IPS-NIHi7 (cell line): ENCODE results near the gene LENEP.
"Not testable (repeated sequence)": the region's sequence is repeated elsewhere in the genome, so short reads cannot be mapped to it uniquely, and the experiment has no call there.

Experiments
- DNase-seq: peaks from one replicate; pipeline ENCODE4 v3.0.0; 2012; ENCODE audit warnings: mixed read lengths; ENCODE audit errors: extremely low spot score

Gene LENEP

GRCh38 chr1:154974808-154975408 is 18.5 kb upstream of the LENEP start:
- peak; percentile 84 for DNase-seq

GRCh38 chr1:154975409-154976059 is 17.9 kb upstream of the LENEP start:
- DNase-seq, result no peak

GRCh38 chr1:154977762-154978161 is 15.6 kb upstream of the LENEP start:
- not testable (repeated sequence) for DNase-seq

- DNase-seq, result no peak
Measured at GRCh38 chr1:154978360-154978759, 15.0 kb upstream of the LENEP start.

GRCh38 chr1:154982341-154982740 is 11.0 kb upstream of the LENEP start:
- DNase-seq, result no peak

GRCh38 chr1:154982897-154983648 is 10.3 kb upstream of the LENEP start, which contains the start of gene FLAD1:
Gene FLAD1 (plus strand): TSS chr1:154983344. CDS start chr1:154983695, 351 bp downstream.
- peak; percentile 95 for DNase-seq

GRCh38 chr1:154983776-154984466 is 9.5 kb upstream of the LENEP start:
- DNase-seq, result no peak

- DNase-seq, result not testable (repeated sequence)
Measured at GRCh38 chr1:154986736-154987135, 6.7 kb upstream of the LENEP start.

- DNase-seq, result no peak
Measured at GRCh38 chr1:154987326-154987725, 6.1 kb upstream of the LENEP start.

GRCh38 chr1:154988058-154988954 is 5.1 kb upstream of the LENEP start:
- DNase-seq, result no peak

- DNase-seq, result no peak
Measured at GRCh38 chr1:154989195-154989860, 4.1 kb upstream of the LENEP start.

GRCh38 chr1:154990276-154990675 is 3.1 kb upstream of the LENEP start:
- no peak for DNase-seq

- DNase-seq, result peak; percentile 29
Measured at GRCh38 chr1:154992721-154993571, 440 bp upstream of the LENEP start.

- no peak for DNase-seq
Measured at GRCh38 chr1:154994269-154994587, 842 bp downstream of the LENEP start.

GRCh38 chr1:154994591-154994990 is 1.2 kb downstream of the LENEP start:
- no peak for DNase-seq

- not testable (repeated sequence) for DNase-seq
Measured at GRCh38 chr1:154995301-154995983, 2.1 kb downstream of the LENEP start.

GRCh38 chr1:154996966-154997701 is 3.7 kb downstream of the LENEP start:
- DNase-seq, result no peak

- DNase-seq, result no peak
Measured at GRCh38 chr1:154998201-154998780, 4.9 kb downstream of the LENEP start.
